MCF 10A (cell line): ENCODE data around the gene CCDC28B. TPM values are rescaled to one million over a fixed set of nuclear protein-coding genes. Genes with fewer than 3 reads are reported as not detected.

Source experiments
- BruUV-seq: library from RNA; stranded (reverse); fragments of 400-500 nt; replicated peaks from 2 replicates; lab custom pipeline; 2021; lab: Mats Ljungman, UMichigan
- CTCF ChIA-PET: fragments of 300-600 bp; sonication (Branson Sonifier 250); formaldehyde crosslinking; extraction: SDS; loops from one replicate; lab custom pipeline; 2021; ENCODE audit warnings: antibody characterized with exemption, inconsistent platforms; lab: Yijun Ruan, JAX
- POLR2A ChIA-PET: fragments of 300-600, 350-650 bp; sonication (Branson Sonifier 250); formaldehyde crosslinking; extraction: SDS; loops from one replicate; lab custom pipeline; 2020; ENCODE audit warnings: antibody characterized with exemption, inconsistent platforms; lab: Yijun Ruan, JAX
- DNase-seq: peaks from one replicate; pipeline ENCODE4 v3.0.0-alpha.2; 2018; ENCODE audit not compliant: unreplicated experiment
- H3K27ac Mint-ChIP-seq: one replicate; pipeline ENCODE4 v1.8.0; 2022; ENCODE audit warnings: mild to moderate bottlenecking, low read depth, mixed read lengths; ENCODE audit not compliant: unreplicated experiment
- H3K27me3 Mint-ChIP-seq: one replicate; pipeline ENCODE4 v1.8.0; 2022; ENCODE audit warnings: mixed read lengths; ENCODE audit not compliant: insufficient read depth, unreplicated experiment
- H3K36me3 Mint-ChIP-seq: one replicate; pipeline ENCODE4 v1.8.0; 2022; ENCODE audit warnings: mild to moderate bottlenecking, moderate library complexity, mixed read lengths; ENCODE audit not compliant: insufficient read depth, unreplicated experiment
- H3K4me1 Mint-ChIP-seq: one replicate; pipeline ENCODE4 v1.8.0; 2022; ENCODE audit warnings: mixed read lengths; ENCODE audit not compliant: insufficient read depth, unreplicated experiment
- H3K4me3 Mint-ChIP-seq: one replicate; pipeline ENCODE4 v1.8.0; 2022; ENCODE audit warnings: mild to moderate bottlenecking, moderate library complexity, mixed read lengths; ENCODE audit not compliant: unreplicated experiment
- H3K9me3 Mint-ChIP-seq: one replicate; pipeline ENCODE4 v1.8.0; 2022; ENCODE audit warnings: mixed read lengths; ENCODE audit not compliant: unreplicated experiment
- intact Hi-C: fragments of 100-400 bp; cut with micrococcal nuclease; formaldehyde crosslinking; loops from 2 replicates; pipeline ENCODE4 v1.14.1; 2022
- total RNA-seq: library from RNA; stranded (reverse); gene quantifications from 2 replicates; pipeline ENCODE4 v1.2.3, GENCODE V29; 2022
- TF ChIP-seq, protein P1 (sequence below): fragments of 200-600 bp; IDR thresholded peaks from one replicate; pipeline ENCODE4 v1.8.0; 2022; ENCODE audit warnings: antibody characterized with exemption, mild to moderate bottlenecking; ENCODE audit not compliant: unreplicated experiment

The CCDC28B gene
- total RNA-seq, 1 experiment from 2014 or later = 0.91 TPM

DNA sequence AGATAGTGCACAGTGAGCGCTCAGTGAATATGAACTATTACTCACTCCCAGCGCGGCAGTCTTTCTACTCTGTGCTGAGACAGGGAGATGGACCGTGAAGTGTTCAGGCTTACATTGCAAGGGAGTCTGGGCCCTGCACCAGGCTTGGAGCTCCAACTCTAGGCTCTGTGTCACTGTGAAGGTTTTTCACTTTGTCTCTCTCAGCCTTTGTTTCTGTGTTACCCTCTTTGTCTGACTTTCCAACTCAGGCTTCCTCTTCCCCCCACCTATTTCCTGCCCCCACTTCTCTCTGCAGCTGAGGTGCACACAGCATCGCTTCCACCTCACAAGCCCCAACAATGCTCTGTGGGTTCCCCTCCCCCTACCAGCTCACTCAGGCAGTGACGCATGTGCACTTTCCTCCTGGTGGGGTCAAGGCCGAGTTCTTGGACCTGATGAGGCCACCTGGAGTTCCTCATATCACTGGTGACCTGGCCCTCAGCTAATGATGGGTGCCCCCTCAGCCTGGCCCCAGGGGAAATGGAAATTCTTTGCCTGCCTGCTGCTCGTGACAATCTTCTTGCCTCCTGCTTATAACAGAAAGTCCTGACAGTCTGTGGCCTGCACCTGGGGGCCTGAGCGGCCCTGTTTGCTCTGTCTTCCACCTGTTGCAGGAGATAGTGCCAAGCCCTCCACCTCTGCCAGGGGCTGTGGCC lies 49.6 kb downstream of the CCDC28B start:
- no peak for DNase-seq
- no peak overlapping the region for H3K27ac Mint-ChIP-seq
- no peaks in the 10 kb centered on the region for H3K36me3 Mint-ChIP-seq
- no TSS peak for BruUV-seq
- H3K4me1 Mint-ChIP-seq = peaks cover 7% of the 10 kb centered on the region
- H3K4me3 Mint-ChIP-seq = no peak overlapping the region
- H3K27me3 Mint-ChIP-seq = no peaks in the 10 kb centered on the region
- intact Hi-C loops = no loop called here
- H3K9me3 Mint-ChIP-seq = no peaks in the 10 kb centered on the region
- POLR2A ChIA-PET = no interaction called here
- CTCF ChIA-PET = interaction anchor here (0.6 to 2.6 kb wide), 4 partner anchors 10 to 34 kb away, joined by 4 to 14 read pairs (median 7); no protein-coding TSS in a partner anchor
- TF ChIP-seq, protein P1, sequence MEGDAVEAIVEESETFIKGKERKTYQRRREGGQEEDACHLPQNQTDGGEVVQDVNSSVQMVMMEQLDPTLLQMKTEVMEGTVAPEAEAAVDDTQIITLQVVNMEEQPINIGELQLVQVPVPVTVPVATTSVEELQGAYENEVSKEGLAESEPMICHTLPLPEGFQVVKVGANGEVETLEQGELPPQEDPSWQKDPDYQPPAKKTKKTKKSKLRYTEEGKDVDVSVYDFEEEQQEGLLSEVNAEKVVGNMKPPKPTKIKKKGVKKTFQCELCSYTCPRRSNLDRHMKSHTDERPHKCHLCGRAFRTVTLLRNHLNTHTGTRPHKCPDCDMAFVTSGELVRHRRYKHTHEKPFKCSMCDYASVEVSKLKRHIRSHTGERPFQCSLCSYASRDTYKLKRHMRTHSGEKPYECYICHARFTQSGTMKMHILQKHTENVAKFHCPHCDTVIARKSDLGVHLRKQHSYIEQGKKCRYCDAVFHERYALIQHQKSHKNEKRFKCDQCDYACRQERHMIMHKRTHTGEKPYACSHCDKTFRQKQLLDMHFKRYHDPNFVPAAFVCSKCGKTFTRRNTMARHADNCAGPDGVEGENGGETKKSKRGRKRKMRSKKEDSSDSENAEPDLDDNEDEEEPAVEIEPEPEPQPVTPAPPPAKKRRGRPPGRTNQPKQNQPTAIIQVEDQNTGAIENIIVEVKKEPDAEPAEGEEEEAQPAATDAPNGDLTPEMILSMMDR = no peak

DNA sequence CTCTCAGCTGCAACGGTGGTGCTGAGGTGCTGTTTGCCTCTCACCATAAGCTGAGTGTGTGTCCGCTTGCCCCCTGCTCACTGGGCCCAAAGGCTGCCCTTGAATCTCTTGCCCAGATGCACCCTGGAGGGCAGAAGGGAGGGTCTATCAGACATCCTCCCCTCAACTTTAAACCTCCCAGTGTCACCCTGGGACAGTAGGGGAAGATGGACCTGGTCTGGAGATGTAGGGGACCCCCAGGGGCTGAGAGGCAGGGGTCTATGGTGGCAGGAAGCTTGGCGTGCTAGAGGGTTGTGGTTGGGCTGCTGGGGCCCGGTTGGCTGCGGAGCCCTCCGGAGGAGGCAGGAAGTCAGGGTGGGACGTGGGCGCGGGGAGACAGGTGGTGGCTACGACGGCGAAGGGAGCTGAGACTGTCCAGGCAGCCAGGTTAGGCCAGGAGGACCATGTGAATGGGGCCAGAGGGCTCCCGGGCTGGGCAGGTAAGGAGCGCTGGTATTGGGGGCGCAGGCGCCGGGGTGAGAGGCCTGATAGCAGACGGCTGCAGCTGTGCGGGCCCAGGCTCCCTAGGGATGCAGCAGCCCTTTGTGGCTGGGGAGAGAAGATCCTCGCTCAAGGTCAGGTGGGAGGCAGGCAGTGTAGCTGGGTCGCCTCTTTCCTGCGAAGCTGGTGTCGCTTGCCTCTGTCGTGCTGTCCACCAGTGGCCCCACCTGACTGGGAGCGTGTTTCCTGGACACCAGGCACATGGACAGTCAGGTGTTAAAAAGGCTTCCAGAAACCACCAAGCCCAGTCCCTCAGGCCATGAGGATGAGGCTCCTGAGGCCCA lies 50.7 kb downstream of the CCDC28B start, which contains the start of gene LCK:
Gene LCK (plus strand): TSS at position 373 of the 824 bp plus-strand sequence. CDS start 23,065 bp downstream, outside the sequence.
- Mint-ChIP-seq H3K4me1 (peaks cover 7% of the 10 kb centered on the region), H3K9me3 (no peaks in the 10 kb centered on the region), H3K4me3 (no peak within 1 kb of the TSS), H3K36me3 (no peaks in the 10 kb centered on the region), H3K27ac (no peak within 1 kb of the TSS), H3K27me3 (no peaks in the 10 kb centered on the region)
- TF ChIP-seq, protein P1 = no peak
- no peak for DNase-seq
- CTCF ChIA-PET = interaction anchor here (0.8 kb wide), 2 partner anchors 10 to 11 kb away, joined by 3 to 4 read pairs; no protein-coding TSS in a partner anchor
- POLR2A ChIA-PET = no interaction called here
- BruUV-seq = no TSS peak
- intact Hi-C loops = no loop called here

Other genes with a start within 250 kb of the CCDC28B start
- gene KHDRBS1, start 186.7 kb upstream of the CCDC28B start, total RNA-seq = 106 and 107 TPM in 2 replicates
- gene TMEM39B, start 127.7 kb upstream of the CCDC28B start, total RNA-seq = 15.0 and 22.3 TPM in 2 replicates
- 86.9 and 109 TPM in 2 replicates for gene KPNA6, start 92.5 kb upstream of the CCDC28B start, total RNA-seq
- gene TXLNA, start 20.9 kb upstream of the CCDC28B start, total RNA-seq = 61.8 and 64.8 TPM in 2 replicates
- 1.8 and 1.9 TPM in 2 replicates for gene IQCC, start 5.1 kb downstream of the CCDC28B start, total RNA-seq
- not detected in 2 replicates for gene DCDC2B, start 8.5 kb downstream of the CCDC28B start, total RNA-seq
- gene TMEM234, start 21.8 kb downstream of the CCDC28B start, total RNA-seq = 22.2 and 27.3 TPM in 2 replicates
- gene EIF3I, start 21.8 kb downstream of the CCDC28B start, total RNA-seq = 253 and 259 TPM in 2 replicates
- gene FAM167B, start 46.6 kb downstream of the CCDC28B start, total RNA-seq = 0.34 TPM in 1 of 2 replicates, not detected in the other
- not detected in 2 replicates for gene LCK, start 50.7 kb downstream of the CCDC28B start, total RNA-seq
- 39.7 and 62.9 TPM in 2 replicates for gene HDAC1, start 91.5 kb downstream of the CCDC28B start, total RNA-seq
- gene MARCKSL1, start 135.6 kb downstream of the CCDC28B start, total RNA-seq = 0.65 and 1.0 TPM in 2 replicates
- gene FAM229A, start 161.9 kb downstream of the CCDC28B start, total RNA-seq = 13.4 and 19.0 TPM in 2 replicates
- 2.0 and 2.3 TPM in 2 replicates for gene TSSK3, start 161.9 kb downstream of the CCDC28B start, total RNA-seq
- 52.6 and 56.2 TPM in 2 replicates for gene BSDC1, start 193.8 kb downstream of the CCDC28B start, total RNA-seq